Measurements from ENCODE around the gene NUDT6. TPM values are rescaled to one million over a fixed set of nuclear protein-coding genes. Genes with fewer than 3 reads are reported as not detected.
"Not testable (repeated sequence)": the region's sequence is repeated elsewhere in the genome, so short reads cannot be mapped to it uniquely, and the experiment has no call there.

The NUDT6 gene
- total RNA-seq, 1 donor from 2014 or later: 8.8 TPM

DNA sequence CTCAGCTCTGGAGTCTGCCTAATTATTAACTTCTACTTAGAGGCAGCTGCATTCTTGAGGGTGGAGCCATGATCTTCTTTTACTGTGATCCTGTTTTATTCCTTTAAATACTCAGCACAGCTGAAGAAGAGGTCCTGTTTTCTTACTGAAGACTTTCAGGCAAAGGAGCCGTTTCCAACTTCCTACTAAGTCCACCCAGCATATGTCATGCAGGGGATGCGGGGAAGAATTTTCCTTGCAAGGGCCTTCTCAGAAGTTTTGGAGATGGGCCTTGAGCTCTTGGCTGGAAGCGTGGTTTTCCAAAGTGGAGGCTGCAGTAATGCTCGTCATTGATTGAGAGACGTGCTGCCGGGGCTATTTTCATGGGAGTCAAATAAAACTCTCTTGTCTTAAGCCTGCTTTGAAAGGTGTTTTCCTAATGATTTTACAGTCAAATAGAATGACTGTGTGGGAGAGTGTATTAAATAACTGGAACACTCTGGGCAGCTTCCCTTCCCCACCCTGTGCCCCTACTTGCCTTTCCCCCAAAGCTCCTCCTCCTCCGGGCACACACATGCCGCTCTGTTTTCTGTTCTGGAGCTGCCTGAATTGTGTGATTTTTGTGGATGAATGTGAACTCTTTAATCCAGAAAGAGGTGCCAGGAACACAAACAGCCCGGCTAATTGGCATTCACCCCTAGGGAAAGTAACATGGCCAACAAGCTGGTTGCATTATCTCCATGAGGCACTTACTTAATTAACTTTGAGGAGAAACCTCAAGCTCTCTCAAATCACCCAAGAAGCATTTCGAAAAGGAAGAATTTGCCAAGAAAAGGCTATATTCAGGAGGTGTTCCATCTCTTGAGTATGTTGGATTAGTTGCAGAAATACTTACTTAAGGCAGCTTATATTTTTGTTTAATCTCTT is 67.7 kb downstream of the NUDT6 start:
- Mint-ChIP-seq H3K4me3 (no peak overlapping the region), H3K4me1 (no peaks in the 10 kb centered on the region), H3K36me3 (ENCODE audit: low read depth) (no peaks in the 10 kb centered on the region), H3K9me3 (no peaks in the 10 kb centered on the region), H3K27ac (no peak overlapping the region), H3K27me3 (peaks cover 38% of the 10 kb centered on the region)
- intact Hi-C loops (cut with micrococcal nuclease): no loop called here
- no peak for DNase-seq

DNA sequence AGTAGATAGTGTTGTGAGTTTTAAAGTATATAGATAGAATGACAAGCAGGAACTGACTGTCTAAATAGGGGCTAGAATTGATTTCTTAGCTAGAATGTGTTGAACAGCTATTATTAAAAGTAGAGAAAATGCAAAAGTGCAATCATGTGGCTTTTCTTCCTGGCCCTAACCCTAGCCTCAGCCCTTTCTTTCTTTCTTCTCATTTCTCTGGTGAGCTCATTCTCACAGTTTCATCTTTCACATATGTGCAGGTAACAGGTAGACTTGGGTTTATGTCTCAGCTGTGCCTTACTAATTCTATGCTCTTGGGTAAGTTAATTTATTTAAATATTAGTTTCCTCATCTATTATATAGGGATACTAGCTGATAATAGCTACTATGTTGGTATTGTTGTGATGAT is 70.8 kb downstream of the NUDT6 start:
- no peak overlapping the region for H3K4me3 Mint-ChIP-seq
- no peaks in the 10 kb centered on the region for H3K36me3 Mint-ChIP-seq (ENCODE audit: low read depth)
- intact Hi-C loops (cut with micrococcal nuclease): no loop called here
- H3K9me3 Mint-ChIP-seq: peaks cover 6% of the 10 kb centered on the region
- H3K27ac Mint-ChIP-seq: no peak overlapping the region
- H3K4me1 Mint-ChIP-seq: no peaks in the 10 kb centered on the region
- H3K27me3 Mint-ChIP-seq: peaks cover 20% of the 10 kb centered on the region
- DNase-seq: no peak

DNA sequence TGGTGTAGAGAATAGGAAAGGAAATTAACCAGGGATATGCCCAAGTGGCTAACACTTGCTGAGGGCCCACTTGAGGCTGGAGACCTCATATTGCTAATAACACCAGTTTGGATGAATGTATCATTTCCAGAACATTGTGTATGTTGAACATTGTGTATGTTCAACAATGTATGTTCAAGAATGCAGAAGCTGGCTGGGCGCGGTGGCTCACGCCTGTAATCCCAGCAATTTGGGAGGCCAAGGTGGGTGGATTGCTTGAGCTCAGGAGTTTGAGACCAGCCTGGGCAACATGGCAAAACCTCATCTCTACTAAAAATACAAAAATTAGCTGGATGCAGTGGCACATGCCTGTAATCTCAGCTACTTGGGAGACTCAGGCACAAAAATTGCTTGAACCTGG is 72.6 kb downstream of the NUDT6 start:
- H3K9me3 Mint-ChIP-seq; intact Hi-C loops (cut with micrococcal nuclease); H3K36me3 Mint-ChIP-seq (ENCODE audit: low read depth); DNase-seq; H3K4me3 Mint-ChIP-seq; H3K27ac Mint-ChIP-seq; H3K4me1 Mint-ChIP-seq: not testable (repeated sequence)
- peaks cover 16% of the 10 kb centered on the region for H3K27me3 Mint-ChIP-seq

DNA sequence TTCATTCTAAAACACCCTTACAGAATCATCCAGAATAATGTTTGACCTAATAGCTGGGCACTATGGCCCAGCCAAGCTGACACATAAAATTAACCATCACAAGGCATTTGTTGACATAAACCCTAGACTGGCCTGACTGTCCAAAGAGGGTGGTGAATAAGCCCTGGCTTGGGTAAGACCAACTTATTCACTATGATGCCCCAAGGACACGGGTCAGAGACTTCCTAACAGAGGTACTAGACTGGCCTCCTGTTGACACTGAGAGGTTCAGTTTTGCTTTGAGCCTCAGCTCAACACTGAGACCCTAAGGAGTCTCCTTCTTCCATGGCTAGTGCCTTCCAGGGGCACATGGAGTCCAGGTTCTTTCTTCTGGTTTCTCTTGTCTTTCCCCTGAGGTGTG is 74.5 kb downstream of the NUDT6 start:
- Mint-ChIP-seq H3K27me3 (peaks cover 10% of the 10 kb centered on the region), H3K36me3 (ENCODE audit: low read depth) (peaks cover 2% of the 10 kb centered on the region), H3K27ac (no peak overlapping the region), H3K4me1 (peaks cover 6% of the 10 kb centered on the region), H3K4me3 (no peak overlapping the region), H3K9me3 (peaks cover 19% of the 10 kb centered on the region)
- DNase-seq: no peak
- intact Hi-C loops (cut with micrococcal nuclease): no loop called here

DNA sequence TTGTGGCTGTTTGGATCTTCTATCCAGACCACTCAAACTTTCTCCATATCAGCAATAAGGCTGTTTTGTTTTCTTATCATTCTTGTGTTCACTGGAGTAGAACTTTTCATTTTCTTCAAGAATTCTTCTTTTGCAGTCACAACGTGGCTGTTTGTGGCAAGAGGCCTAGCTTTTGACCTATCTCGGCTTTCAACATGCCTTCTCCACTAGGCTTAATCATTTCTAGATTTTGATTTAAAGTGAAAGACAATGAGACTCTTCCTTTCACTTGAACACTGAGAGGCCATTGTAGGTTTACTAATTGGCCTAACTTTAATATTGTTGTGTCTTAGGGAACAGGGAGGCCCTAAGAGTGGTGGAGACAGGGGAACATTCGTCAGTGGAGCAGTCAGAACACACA is 76.6 kb downstream of the NUDT6 start:
- no peak for DNase-seq
- H3K36me3 Mint-ChIP-seq (ENCODE audit: low read depth): peaks cover 2% of the 10 kb centered on the region
- peaks cover 6% of the 10 kb centered on the region for H3K4me1 Mint-ChIP-seq
- H3K27me3 Mint-ChIP-seq: peaks cover 4% of the 10 kb centered on the region
- intact Hi-C loops (cut with micrococcal nuclease): no loop called here
- no peak overlapping the region for H3K4me3 Mint-ChIP-seq
- H3K9me3 Mint-ChIP-seq: peaks cover 19% of the 10 kb centered on the region
- H3K27ac Mint-ChIP-seq: no peak overlapping the region

DNA sequence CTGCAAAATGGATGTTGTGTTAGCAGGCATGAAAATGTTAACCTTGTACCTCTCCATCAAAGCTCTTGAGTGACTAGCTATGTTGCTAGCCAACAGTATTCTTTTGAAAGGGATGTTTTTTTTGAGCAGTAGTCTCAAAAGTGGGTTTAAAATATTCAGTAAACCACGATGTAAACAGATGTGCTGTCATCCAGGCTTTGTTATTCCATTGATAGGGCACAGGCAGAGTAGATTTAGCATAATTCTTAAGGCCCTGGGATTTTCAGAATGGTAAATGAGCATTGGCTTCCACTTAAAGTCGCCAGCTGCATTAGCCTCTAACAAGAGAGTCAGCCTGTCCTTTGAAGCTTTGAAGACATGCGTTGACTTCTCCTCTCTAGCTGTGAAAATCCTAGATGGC is 77.3 kb downstream of the NUDT6 start:
- H3K4me3 Mint-ChIP-seq: no peak overlapping the region
- intact Hi-C loops (cut with micrococcal nuclease): no loop called here
- peaks cover 19% of the 10 kb centered on the region for H3K9me3 Mint-ChIP-seq

DNA sequence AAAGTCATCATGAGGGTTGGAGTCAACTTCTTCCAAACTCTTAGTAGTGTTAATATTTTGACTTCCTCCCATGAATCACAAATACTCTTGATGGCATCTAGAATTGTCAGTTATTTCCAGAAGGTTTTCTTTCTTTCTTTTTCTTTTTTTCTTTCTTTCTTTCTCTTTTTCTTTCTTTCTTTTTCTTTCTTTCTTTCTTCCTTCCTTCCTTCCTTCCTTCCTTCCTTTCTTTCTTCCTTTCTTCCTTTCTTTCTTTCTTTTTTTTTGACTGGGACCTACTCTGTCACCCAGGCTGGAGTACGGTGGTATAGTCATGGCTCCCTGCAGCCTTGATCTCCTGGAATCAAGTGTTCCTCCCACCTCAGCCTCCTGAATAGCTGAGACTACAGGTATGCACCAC is 78.0 kb downstream of the NUDT6 start:
- intact Hi-C loops (cut with micrococcal nuclease); H3K27me3 Mint-ChIP-seq; H3K36me3 Mint-ChIP-seq (ENCODE audit: low read depth); H3K4me1 Mint-ChIP-seq; DNase-seq; H3K27ac Mint-ChIP-seq; H3K4me3 Mint-ChIP-seq: not testable (repeated sequence)
- peaks cover 19% of the 10 kb centered on the region for H3K9me3 Mint-ChIP-seq

More for the DNA sequence above, 77.3 kb downstream of the NUDT6 start:
- H3K4me1 Mint-ChIP-seq: peaks cover 6% of the 10 kb centered on the region
- no peak for DNase-seq
- peaks cover 2% of the 10 kb centered on the region for H3K27me3 Mint-ChIP-seq
- no peak overlapping the region for H3K27ac Mint-ChIP-seq
- H3K36me3 Mint-ChIP-seq (ENCODE audit: low read depth): peaks cover 2% of the 10 kb centered on the region

DNA sequence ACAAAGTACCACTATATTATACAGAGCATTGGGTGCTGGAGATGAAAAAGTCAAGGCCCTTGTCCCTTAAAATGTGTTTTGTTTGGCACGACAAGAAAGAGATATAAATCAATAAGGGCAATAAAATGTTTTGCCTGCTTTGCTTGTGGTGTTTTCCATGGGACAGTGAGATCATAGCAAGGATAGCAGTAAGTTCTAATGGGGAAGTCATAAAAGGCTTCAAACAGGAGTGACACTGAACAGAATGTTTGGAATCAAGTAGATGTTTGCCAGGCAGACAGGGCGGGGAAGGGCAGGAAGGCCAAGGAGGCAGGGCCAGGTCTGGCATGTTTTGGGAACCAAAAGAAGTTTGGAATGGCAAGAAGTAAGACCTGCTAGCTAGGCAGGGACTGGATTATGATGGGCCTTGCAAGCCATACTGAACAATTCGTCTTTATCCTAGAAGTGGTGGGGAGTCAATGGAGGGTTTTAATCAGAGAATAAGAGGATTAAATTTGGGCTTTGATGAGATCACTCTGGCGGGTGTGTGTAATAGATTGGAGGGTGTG is 79.3 kb downstream of the NUDT6 start:
- DNase-seq: no peak
- Mint-ChIP-seq H3K27me3 (peaks cover 7% of the 10 kb centered on the region), H3K4me1 (peaks cover 6% of the 10 kb centered on the region), H3K36me3 (ENCODE audit: low read depth) (peaks cover 2% of the 10 kb centered on the region), H3K4me3 (no peak overlapping the region), H3K27ac (no peak overlapping the region), H3K9me3 (peaks cover 19% of the 10 kb centered on the region)
- intact Hi-C loops (cut with micrococcal nuclease): no loop called here

Other genes starting within 250 kb of the NUDT6 start
- 3.8 and 4.7 TPM in 2 replicates for gene BBS12, start 189.9 kb downstream of the NUDT6 start, total RNA-seq
- 13.3 and 13.8 TPM in 2 replicates for gene FGF2, start 95.8 kb downstream of the NUDT6 start, total RNA-seq

Data from activated CD4-positive, alpha-beta T cell treated with anti-CD3 and anti-CD28 coated beads, Interleukin-2, amount 10 ng/mL, durations not matched to agents 24 days and 14 days (primary cell).